Activated CD4-positive, alpha-beta T cell treated with anti-CD3 and anti-CD28 coated beads, Interleukin-2, amount 10 ng/mL, durations not matched to agents 24 days and 14 days (primary cell): Measurements from ENCODE around the gene TESPA1. TPM values are rescaled to one million over a fixed set of nuclear protein-coding genes. Genes with fewer than 3 reads are reported as not detected.

ENCODE experiments used
- DNase-seq: peaks from one replicate; pipeline ENCODE4 v3.0.0; 2022
- H3K27ac Mint-ChIP-seq: one replicate; pipeline ENCODE4 v1.8.0; 2022; ENCODE audit warnings: mild to moderate bottlenecking, mixed read lengths
- H3K27me3 Mint-ChIP-seq: one replicate; pipeline ENCODE4 v1.8.0; 2022; ENCODE audit warnings: mixed read lengths
- H3K36me3 Mint-ChIP-seq: one replicate; pipeline ENCODE4 v1.8.0; 2022; ENCODE audit warnings: low read depth, mild to moderate bottlenecking, mixed read lengths
- H3K4me1 Mint-ChIP-seq: one replicate; pipeline ENCODE4 v1.8.0; 2021; ENCODE audit warnings: mixed read lengths
- H3K4me3 Mint-ChIP-seq: one replicate; pipeline ENCODE4 v1.8.0; 2022; ENCODE audit warnings: mild to moderate bottlenecking, moderate library complexity, mixed read lengths
- H3K9me3 Mint-ChIP-seq: one replicate; pipeline ENCODE4 v1.8.0; 2021; ENCODE audit warnings: mixed read lengths
- intact Hi-C: fragments of 100-400 bp; cut with micrococcal nuclease; formaldehyde crosslinking; loops from one replicate; pipeline ENCODE4 v1.15.1; 2023
- total RNA-seq: library from RNA; stranded (reverse); gene quantifications from 2 replicates; pipeline ENCODE4 v1.2.3, GENCODE V29; 2022

The TESPA1 gene
- total RNA-seq, 1 donor from 2014 or later = 168 TPM

DNA sequence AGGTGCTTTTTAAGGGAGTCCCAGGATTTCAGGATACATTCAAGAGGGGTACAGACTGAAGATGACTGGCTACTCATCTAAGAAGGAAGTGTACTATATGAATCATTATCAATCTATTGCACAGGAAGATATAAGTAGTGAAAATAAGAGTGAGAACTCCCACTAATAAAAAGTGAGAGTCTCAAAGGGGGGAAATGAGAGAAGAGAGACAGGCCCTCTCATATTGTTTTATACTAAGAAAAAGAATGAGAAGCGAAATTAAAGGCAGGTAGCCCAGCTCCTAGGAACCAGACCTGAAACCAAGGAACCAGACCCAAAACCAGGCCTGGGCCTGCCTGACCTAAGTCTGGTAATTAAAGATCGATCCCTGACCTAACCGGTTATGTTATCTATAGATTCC, 54.6 kb downstream of the TESPA1 start:
- Mint-ChIP-seq H3K4me1 (peaks cover 32% of the 10 kb centered on the region), H3K36me3 (peaks cover 42% of the 10 kb centered on the region), H3K27me3 (no peaks in the 10 kb centered on the region), H3K27ac (no peak overlapping the region), H3K9me3 (peaks cover 32% of the 10 kb centered on the region), H3K4me3 (no peak overlapping the region)
- intact Hi-C loops = no loop called here
- DNase-seq = no peak

DNA sequence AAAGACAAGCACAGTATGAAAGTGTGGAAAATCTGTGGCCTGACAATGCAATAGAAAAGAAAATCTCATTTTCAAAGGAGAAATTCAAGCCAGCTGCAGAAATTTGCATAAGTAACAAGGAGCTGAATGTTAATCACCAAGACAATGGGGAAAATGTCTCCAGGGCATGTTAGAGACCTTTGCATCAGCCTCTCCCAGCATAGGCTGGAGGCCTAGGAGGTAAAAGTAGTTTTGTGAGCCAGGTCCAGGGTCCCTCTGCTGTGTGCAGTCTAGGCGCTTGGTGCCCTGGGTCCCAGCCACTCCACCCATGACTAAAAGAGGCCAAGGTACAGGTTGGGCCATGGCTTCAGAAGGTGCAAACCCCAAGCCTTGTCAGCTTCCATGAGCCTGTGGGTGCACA, 58.3 kb downstream of the TESPA1 start:
- H3K27me3 Mint-ChIP-seq = no peaks in the 10 kb centered on the region
- intact Hi-C loops = no loop called here

DNA sequence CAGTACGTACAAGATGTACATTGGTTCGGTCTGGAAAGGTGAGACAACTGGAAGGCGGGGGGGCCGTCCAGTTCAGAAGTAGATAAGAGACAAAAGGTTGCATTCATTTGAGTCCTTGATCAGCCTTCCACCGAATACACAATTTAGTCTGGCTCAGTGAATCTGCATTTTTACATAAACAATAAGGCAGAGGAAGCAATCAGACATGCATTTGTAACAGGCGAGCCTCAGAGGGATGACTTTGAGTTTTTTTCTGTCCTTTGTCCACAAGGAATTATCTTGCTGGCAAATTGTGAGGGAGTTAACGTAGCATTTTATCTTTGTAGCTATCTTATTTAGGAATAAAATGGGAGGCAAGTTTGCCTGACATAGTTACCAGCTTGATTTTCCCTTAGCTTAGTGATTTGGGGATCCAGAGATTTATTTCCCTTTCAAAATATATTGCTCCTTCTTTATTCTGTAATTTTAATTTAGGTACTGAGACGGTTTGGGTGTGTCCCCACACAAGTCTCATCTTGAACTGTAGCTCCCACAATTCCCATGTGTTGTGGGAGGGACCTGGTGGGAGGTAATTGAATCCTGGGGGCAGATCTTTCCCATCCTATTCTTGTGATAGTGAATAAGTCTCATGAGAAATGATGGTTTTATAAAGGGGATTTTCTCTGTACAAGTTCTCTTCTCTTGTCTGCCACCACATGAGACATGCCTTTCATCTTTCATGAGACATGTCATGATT, 59.4 kb downstream of the TESPA1 start:
- Mint-ChIP-seq H3K4me3 (no peak overlapping the region), H3K36me3 (peaks cover 15% of the 10 kb centered on the region), H3K9me3 (peaks cover 12% of the 10 kb centered on the region), H3K4me1 (peaks cover 2% of the 10 kb centered on the region), H3K27ac (no peak overlapping the region), H3K27me3 (no peaks in the 10 kb centered on the region)
- DNase-seq = no peak
- intact Hi-C loops = no loop called here

More for the DNA sequence above, 58.3 kb downstream of the TESPA1 start:
- Mint-ChIP-seq H3K36me3 (peaks cover 24% of the 10 kb centered on the region), H3K9me3 (peaks cover 21% of the 10 kb centered on the region), H3K4me3 (no peak overlapping the region), H3K4me1 (peaks cover 2% of the 10 kb centered on the region), H3K27ac (no peak overlapping the region)
- no peak for DNase-seq

DNA sequence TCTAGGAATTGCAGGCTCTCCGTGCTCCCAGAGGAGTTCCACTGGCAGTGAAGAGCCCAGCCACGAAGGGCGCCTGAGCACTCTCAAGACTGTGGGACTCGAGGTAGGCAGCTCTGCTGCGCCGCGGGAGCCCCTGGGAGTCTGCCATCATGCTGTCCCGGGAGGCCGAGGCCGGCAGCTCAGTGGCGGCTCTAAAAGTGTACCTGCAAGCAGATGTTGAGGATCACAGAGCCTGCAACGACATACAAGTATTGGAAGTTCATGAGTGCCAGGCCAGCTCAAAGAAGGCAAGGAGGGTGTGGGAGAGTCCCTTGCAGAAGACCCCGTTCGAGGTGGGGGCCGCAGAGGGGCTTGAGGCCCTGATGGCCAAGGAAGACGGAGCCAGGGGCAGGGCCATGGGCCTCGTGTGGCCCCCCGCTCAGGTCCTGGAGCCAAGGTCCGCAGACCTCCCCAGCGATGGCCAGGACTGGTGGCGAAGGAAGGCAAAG, 67.5 kb downstream of the TESPA1 start:
- no peaks in the 10 kb centered on the region for H3K27me3 Mint-ChIP-seq

More for the DNA sequence above, 67.5 kb downstream of the TESPA1 start:
- DNase-seq = no peak
- intact Hi-C loops = no loop called here
- Mint-ChIP-seq H3K9me3 (no peaks in the 10 kb centered on the region), H3K4me3 (no peak overlapping the region), H3K4me1 (no peaks in the 10 kb centered on the region), H3K27ac (no peak overlapping the region), H3K36me3 (peaks cover 2% of the 10 kb centered on the region)

Other genes with a start within 250 kb of the TESPA1 start
- gene MUCL1, start 130.2 kb downstream of the TESPA1 start, total RNA-seq = 0.54 and 0.84 TPM in 2 replicates
- gene NEUROD4, start 35.2 kb upstream of the TESPA1 start, total RNA-seq = not detected in 2 replicates
- gene OR9K2, start 141.6 kb upstream of the TESPA1 start, total RNA-seq = not detected in 2 replicates
- gene OR10A7, start 236.3 kb upstream of the TESPA1 start, total RNA-seq = not detected in 2 replicates